Measurements from ENCODE around the gene TXNL4A.
A peak's percentile ranks its signal among the peaks of the same experiment; 100 is the strongest.

TXNL4A gene

GRCh38 chr18:79921984-79922965, 66.1 kb downstream of the TXNL4A start:
- Mint-ChIP-seq H3K36me3 (ENCODE audit: low read depth) (peaks cover 28% of the 10 kb centered on the region), H3K4me1 (ENCODE audit: low read depth) (no peaks in the 10 kb centered on the region), H3K9me3 (no peaks in the 10 kb centered on the region), H3K4me3 (no peak overlapping the region), H3K27me3 (ENCODE audit: low read depth) (no peaks in the 10 kb centered on the region), H3K27ac (peak overlapping the region; percentile 26)
- no peak for DNase-seq (ENCODE audit: low spot score)
